C4-2B (cell line): ENCODE data around the gene HMGCR.
"Not testable (repeated sequence)": the region's sequence is repeated elsewhere in the genome, so short reads cannot be mapped to it uniquely, and the experiment has no call there.

Source experiments
- ZFX ChIP-seq: fragments of 450-650 bp; IDR thresholded peaks from 2 replicates; pipeline ENCODE4 v1.6.1; 2017
- TF ChIP-seq, protein P1 (sequence below): fragments of 450-650 bp; conservative IDR thresholded peaks from 2 replicates; pipeline ENCODE4 v1.5.1; 2017; ENCODE audit warnings: mild to moderate bottlenecking

DNA sequence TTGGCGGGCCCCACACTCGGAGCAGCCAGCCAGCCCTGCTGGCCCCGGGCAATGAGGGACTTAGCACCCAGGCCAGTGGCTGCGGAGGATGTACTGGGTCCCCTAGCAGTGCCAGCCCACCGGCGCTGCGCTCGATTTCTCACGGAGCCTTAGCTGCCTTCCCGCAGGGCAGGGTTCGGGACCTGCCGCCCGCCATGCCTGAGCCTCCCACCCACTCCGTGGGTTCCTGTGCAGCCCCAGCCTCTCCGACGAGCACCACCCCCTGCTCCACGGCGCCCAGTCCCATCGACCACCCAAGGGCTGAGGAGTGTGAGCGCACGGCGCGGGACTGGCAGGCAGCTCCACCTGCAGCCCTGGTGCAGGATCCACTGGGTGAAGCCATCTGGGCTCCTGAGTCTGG lies 3.3 kb upstream of the HMGCR start:
- TF ChIP-seq, protein P1, sequence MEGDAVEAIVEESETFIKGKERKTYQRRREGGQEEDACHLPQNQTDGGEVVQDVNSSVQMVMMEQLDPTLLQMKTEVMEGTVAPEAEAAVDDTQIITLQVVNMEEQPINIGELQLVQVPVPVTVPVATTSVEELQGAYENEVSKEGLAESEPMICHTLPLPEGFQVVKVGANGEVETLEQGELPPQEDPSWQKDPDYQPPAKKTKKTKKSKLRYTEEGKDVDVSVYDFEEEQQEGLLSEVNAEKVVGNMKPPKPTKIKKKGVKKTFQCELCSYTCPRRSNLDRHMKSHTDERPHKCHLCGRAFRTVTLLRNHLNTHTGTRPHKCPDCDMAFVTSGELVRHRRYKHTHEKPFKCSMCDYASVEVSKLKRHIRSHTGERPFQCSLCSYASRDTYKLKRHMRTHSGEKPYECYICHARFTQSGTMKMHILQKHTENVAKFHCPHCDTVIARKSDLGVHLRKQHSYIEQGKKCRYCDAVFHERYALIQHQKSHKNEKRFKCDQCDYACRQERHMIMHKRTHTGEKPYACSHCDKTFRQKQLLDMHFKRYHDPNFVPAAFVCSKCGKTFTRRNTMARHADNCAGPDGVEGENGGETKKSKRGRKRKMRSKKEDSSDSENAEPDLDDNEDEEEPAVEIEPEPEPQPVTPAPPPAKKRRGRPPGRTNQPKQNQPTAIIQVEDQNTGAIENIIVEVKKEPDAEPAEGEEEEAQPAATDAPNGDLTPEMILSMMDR: not testable (repeated sequence)
- TF ChIP-seq ZFX: not testable (repeated sequence)
